GM18511 (cell line): ENCODE data around the gene KRTAP16-1.
"Not testable (repeated sequence)": the region's sequence is repeated elsewhere in the genome, so short reads cannot be mapped to it uniquely, and the experiment has no call there.

ENCODE experiments used
- ATAC-seq: cut with Tn5 transposase; IDR thresholded peaks from one replicate; pipeline ENCODE4 v1.9.1; 2021; ENCODE audit warnings: mild to moderate bottlenecking, moderate library complexity; ENCODE audit not compliant: unreplicated experiment

The KRTAP16-1 gene, protein sequence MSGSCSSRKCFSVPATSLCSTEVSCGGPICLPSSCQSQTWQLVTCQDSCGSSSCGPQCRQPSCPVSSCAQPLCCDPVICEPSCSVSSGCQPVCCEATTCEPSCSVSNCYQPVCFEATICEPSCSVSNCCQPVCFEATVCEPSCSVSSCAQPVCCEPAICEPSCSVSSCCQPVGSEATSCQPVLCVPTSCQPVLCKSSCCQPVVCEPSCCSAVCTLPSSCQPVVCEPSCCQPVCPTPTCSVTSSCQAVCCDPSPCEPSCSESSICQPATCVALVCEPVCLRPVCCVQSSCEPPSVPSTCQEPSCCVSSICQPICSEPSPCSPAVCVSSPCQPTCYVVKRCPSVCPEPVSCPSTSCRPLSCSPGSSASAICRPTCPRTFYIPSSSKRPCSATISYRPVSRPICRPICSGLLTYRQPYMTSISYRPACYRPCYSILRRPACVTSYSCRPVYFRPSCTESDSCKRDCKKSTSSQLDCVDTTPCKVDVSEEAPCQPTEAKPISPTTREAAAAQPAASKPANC

DNA sequence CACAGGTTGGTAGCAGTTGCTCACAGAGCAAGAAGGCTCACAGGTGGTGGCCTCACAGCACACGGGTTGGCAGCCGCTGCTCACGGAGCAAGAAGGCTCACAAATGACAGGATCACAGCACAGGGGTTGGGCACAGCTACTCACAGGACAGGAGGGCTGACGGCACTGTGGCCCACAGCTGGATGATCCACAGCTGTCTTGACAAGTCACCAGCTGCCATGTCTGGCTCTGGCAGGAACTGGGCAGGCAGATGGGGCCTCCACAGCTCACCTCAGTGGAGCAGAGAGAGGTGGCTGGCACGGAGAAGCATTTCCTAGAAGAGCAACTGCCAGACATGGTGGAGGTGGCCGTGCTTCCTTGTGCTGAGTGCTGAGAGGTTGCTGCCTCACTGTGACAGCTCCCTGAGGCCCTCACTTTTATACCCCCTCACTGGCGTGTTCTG lies at the start of gene KRTAP16-1:
Gene KRTAP16-1 (minus strand): TSS at position 392 of the 442 bp plus-strand sequence. CDS start 56 bp downstream, at position 336.
- no peak for ATAC-seq

DNA sequence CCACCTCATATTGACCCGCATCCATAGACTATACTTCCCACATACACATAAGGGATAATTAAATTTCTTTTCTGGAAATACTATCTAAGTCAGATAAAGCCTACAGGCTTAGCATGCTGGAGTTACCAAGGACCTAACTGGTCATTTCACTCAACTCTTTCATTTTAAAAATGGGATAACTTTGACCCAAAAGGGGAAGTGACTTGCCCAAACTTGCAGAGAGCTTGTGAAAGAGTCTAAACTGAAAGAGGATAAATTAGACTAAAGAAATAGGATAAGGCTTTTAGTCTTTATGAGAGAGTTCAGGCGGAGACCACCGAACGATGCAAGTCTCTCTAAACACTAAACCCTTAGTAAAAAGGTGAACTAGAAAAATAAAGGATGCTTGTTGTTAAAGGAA lies 45.4 kb upstream of the KRTAP16-1 start:
- no peak for ATAC-seq

DNA sequence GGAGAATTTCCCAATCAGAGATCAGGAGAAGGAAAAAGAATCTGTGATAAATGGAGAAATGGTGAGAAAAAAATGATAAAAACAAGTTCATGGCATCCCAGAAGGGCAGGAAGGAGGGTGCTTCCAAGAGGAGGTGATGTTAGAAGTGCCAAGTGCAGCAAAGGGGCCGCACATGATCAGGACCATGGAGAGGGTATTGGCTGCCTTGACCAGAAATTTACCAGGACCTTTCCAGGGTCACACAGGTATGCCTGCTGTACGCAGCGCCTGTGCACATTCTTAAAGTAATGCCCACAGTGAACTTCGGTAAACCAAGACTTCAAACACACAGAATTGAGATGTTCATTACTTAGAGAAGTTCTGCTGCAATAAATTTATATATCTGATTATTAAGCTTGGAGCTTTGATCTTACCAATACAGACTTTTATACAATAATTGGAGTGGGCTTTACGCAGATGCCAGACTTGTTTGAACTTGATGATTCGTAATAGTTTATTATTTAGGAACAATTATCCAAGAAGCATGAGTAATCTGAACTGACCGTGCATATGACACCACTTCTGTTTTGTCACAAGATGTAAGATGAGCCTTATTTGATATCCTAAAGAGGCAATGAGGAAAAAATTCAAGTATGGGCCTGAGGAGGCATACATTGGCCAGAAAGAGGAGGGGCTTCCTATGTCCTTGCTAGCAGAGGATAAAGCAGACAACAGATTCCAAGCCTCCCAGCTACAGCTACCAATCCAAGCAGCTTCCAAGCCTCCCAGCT lies 43.7 kb upstream of the KRTAP16-1 start:
- ATAC-seq = no peak

DNA sequence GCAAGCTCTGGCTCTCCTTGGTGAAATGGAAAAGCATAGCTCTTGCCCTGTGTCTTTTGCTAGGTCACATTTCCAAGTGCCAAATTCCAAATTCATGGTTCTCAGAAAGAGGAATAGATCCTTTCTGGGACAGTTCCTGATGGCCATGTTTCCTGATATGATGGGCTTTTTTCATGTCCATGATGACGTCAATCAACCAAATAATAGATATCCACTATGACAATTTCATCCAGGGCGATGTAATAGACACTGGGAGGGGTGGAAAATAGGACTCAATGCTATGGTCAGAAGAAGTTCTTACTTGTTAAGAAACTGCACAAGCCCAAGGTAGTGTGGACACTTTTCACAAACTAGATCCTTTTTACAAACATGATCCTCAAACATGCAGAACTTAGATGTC lies 42.1 kb upstream of the KRTAP16-1 start:
- no peak for ATAC-seq

DNA sequence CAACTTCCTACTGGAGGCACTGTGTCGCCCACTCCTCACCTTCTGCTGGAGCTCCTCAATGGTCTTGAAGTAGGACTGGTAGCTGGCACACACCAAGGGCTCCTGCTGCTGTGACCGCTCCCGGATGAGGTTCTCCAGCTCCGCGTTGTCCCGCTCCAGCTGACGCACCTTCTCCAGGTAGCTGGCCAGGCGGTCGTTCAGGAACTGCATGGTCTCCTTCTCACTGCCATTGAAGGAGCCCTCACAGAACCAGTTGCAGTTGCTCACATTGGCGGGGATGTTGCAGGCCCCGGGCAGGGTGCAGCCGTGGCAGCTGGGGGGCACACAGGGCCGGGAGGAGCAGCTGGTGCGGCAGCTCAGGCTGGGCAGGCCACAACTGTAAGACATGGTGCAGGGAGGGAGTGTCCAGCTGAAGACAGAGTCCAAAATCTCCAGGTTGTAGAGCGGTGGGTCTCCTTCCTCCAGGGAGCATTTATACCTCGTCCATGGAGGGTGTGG lies 41.3 kb upstream of the KRTAP16-1 start, which contains the start of gene KRT33A:
Gene KRT33A (minus strand): TSS at position 448 of the 498 bp plus-strand sequence. CDS start 61 bp downstream, at position 387.
- ATAC-seq = not testable (repeated sequence)

DNA sequence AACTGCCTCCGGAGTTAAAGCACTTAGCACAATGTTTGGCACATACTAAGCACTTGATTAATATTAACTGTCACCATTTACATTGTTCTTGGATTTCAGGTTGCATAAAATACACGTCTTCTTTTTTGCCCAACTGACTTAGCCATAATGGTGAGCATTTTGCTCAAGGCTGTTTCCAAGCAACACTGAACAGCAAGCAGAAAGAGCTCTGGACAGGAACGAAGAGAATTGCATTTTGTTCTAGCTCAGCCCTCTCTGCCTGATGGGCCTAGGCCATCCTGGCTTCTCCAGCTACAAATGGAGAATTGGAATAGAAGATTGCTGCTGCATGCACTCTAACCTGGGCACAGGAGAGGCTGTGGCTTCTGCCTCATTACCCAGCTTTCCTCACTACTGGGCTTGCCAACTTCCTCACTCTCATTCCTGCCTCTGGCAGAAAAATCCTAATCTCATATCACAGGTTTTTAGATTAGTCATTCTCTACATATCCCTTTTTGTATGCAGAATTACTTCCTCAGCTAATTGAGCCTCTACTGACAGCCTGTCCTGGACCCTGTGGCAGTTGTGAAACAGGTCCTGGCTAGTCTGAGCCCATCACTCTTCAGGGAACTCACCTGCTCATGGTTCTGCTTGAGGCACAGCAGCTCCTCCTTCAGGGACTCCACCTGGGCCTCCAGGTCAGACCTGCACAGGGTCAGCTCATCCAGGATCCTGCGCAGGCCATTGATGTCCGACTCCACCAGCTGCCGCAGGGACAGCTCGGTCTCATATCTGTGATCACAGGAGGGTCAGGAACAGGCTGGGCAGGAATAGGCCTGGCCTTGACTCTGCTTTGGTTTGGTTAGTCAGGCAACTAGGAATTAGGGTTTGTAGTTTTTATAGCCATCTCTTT lies 39.0 kb upstream of the KRTAP16-1 start:
- ATAC-seq = no peak

DNA sequence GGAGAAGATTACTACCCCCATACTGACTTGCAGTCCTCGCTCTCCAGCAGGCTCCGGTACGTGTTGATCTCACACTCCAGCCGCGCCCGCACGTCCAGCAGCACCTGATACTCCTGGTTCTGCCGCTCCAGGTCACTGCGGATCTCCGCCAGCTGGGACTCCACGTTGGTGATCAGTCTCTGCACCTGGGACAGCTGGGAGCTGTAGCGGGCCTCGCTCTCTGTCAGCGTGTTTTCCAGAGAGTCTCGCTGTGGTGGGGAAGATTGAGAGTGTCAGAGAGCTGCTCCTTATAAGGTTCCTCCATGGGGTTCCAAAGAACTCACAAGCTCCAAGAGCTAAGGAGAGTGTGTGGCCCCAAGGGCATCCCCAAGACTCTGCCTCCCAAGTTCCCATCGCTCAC lies 37.3 kb upstream of the KRTAP16-1 start:
- not testable (repeated sequence) for ATAC-seq

DNA sequence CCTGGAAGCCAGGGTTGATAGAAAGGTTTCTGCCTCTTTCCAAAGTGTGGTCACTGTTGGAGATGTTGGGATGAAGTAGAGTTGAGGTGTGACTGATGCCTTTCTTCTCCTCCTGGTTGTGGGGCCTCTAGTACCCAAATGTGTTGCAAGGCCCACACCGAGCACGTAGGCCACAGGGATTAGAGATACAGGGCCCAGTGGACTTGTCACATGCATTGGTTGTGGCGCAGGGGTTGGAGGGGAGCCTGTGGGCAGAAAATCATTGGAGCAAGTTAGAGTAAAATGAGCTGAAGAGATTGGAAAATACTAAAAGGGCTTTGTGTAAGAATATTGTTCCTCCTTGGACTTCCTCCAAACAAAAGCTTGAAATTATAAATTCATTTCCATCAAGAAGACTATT lies 36.9 kb upstream of the KRTAP16-1 start:
- no peak for ATAC-seq

DNA sequence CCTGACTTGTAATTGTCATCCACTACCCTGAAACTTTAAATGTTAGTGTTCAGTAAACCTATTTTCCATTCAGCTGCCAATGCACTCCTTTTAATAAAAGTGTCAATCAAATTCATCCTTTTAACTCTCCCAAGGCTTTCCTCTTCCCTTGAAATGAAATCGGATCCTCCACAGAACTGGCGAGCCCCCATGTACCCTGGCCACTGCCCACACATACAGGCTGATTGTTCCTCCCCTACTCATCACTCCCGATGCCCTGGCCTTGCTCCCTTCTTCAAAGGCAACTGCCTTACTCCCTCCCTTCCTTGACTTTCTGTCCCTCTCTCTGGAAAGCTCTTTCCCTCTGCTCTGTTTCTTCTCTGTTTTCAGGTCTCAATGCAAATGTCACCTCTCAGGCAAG lies 33.9 kb upstream of the KRTAP16-1 start:
- no peak for ATAC-seq

DNA sequence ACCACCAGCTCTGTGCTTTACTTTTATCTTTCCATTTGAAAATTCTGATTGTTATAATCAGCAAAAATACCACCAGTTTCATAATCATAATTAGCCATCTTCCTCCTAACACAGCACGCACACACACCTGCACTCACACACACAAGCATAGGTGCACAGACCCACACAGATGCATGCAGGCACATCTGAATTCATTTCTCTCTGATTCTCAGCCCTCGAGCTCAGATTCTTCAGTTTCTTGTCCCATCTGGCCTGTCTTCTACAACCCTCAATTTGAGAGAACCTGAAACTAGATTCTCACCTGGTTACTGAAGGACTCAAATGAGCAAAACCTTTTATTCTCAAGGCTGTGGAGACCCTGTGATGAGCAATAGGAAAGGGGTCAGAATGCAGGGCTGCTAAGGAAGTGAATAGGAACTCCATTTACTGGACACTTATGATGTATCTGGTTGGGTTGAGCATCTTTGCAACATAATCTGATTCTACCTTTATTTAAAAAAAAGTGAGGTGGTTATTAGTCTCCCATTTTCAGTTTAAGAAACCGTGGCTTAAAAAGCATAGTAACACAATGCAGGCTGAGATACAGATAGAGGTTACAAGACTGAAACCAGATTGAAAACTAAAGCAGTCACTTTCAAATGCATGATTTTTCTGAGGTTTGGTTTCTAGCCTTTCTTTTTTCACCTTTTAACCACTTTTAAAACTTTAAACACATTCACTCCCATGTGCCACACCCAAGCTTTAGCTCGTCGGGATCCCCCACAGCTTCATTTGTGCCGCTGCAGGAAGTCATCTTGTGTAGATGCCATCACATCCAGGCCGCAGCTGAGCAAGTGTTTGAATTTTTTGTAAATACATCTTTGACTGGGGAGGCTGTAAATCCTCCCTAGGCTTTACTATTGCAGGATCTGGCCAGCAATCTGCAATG lies 32.1 kb upstream of the KRTAP16-1 start:
- ATAC-seq = peak; percentile 45

DNA sequence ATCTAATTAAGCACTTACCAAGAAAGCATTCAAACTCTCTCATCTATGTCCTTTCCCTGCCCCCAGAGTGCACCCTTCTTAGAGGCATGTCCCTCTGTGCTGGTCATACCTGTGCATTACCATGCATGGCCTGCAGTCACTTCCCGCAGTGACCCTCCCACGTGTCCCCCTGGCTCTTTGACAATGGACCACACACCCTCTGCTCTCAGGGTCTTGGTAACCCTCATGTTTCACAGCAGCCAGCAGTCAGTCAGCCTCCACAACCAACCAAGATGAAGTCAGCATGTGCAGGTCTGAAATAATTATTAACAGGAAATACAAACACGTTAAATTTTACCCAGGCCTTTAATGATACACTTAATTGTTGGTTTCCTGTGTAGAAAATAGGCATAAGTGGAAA lies 31.4 kb upstream of the KRTAP16-1 start:
- ATAC-seq = peak; percentile 35

DNA sequence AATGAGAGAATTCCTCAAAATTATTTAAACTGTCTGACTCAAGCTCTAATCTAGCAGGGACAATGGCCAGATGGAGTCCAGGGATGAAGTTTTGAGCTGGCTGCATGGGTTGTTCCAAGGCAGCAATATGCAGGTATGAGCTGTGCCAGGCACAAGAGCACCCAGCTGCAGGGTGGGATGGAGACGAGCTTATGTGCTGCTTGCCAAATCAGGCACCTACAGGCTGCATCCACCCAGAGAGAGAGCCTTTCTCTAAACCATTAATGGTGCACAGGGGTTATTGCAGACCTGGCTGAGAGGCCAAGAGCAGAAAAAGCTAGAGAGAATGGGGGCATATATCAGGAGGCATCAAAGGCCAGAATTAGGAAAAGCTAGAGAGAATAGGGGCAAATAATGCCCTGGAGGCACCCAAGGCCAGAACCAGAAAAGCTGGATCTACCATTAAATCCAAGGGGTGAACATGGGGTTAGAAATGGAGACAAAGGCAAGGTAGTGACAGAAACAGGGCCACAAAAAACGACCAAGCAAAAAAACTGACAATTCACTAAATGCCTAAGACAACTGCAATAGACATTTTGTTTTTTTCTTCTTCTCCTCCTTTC lies 30.6 kb upstream of the KRTAP16-1 start:
- no peak for ATAC-seq

DNA sequence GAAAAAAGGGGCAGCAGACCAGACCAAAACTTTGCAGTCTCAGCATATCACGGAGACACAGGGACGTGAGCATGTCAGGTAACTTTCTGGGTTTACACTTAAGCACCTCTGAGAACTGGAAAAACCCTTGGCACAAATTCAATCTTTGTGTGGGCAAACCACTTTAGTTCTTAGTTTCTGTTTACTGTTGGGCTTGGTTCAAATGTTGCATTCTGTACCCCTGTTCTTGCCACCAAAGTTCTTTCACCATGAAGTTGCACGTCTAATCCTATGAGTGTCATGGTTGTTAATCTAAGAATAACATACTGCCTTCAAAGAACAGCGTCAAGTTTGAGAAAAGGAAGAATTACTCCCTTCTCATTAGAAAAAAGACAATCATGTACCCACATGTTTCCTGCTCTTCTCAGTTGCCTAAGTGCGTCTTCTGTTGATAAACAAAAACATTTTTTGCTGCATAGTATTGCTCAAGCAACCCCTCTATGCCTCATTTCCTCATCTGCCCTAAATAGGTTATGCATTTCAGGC lies 29.9 kb upstream of the KRTAP16-1 start:
- no peak for ATAC-seq

DNA sequence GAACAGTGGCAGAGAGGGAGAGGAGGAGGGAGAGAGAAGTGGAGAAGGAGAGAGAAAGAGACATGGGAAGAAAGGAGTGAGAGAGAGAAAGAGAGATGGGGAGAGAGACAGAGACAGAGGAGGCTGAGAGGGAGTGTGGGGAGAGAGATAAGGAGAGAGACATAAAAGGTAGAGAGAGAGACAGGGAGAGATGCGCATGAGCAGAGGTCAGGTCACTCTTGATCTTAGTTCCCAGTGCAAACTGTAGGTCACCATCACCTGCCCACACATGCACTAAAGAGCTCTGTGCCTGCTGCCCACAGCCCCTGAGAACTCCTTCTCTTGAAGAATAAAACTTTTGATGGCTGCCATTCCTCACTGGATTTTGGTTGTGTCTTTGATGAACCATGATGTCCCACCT lies 26.6 kb upstream of the KRTAP16-1 start:
- ATAC-seq = no peak

DNA sequence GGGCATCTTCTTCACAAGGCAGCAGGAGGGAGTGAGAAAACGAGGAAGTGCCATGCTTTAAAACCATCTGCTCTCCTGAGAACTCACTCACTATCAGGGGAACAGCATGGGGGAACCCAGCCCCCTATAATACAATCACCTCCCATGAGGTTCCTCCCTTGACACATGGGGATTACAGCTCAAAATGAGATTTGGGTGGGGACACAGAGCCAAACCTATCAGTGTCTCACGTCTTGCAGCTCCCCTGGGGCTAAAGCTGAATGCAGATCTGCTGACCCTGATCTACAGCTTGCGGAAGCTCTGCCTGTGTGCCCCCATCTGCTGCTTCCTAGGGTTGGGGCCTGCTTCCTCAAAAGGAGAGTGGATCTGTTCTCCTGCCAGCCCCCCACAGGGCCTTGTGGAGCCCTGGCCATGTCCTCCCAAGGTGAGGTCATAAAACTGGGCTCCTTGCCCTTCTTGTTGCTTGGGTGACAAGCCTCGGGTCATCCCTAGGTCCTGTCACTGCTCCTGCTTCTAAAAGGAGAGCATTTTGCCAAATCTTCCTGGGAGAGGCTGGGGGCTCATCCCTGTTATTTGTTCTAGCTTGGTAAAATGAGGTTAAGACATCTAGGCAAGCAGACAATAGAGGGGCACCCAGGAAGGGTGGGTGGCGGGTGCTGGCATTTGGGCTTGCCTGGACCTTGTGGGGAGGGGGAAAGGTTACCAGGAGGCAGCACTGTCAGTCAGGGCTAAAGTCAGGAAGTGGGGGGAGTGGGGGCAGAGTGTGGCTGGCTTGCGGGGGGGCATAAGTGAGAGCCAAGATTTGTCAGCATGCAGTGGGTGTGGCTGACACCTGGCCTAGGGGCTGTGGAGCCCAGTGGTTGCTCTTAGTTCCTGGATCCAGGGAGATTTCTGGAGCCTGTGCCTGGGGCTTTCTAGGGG lies 25.5 kb upstream of the KRTAP16-1 start:
- no peak for ATAC-seq

DNA sequence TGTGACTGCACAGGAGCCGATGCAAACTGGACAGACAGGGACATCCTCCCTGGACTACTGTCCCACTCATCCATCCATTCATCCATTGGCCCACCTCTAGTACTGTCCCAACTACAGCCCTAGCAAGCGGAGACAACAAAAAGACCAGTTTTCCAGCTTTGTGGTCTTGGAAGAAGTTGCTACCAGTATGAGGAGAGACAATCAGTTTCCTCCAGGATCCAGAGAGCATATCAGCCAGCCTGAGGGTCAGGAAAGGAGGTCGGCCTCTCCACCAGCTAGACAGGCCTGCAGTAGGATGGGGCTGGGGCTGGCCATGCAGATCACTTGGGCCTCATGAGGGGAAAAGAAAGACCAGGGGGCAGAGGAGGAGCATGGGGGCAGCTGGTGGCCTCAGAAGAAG lies 24.7 kb upstream of the KRTAP16-1 start:
- no peak for ATAC-seq

DNA sequence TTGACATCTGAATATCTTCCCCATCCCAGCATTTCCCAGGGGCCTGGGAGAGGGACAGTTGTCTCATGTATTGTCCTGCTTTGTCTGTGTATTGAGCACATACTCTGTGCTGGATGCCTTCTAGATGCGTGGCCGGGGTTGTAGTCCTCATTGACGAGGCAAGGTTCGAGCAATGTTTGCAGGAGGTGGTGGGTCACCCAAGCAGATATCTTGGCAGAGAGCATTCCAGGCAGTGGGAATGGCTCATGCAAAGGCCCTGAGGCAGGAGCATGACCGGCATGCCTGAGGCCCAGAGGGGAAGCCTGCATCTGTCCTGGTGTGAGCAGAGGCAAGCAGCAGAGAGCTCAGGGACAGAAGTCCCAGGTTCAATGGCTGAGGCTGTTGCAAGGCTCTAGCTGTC lies 24.0 kb upstream of the KRTAP16-1 start:
- no peak for ATAC-seq

DNA sequence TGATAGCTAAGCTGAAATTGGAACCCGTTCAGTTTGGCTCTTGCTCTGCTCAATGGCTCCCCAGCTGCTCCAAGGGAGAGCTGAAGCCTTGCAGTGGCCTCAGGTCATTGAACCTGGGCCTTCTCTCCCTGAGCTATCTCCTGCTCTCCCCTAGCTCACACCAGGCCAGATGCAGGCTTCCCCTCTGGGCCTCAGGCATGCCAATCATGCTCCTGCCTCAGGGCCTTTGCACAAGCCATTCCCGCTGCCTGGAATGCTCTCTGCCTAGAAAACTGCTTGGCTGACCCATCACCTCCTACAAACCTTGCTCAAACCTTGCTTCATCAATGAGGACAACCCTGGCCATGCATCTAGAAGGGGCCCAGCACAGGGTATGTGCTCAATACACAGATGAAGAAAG lies 23.1 kb upstream of the KRTAP16-1 start:
- no peak for ATAC-seq
